Measurements from ENCODE around the gene SORBS1. TPM values are rescaled to one million over a fixed set of nuclear protein-coding genes. Genes with fewer than 3 reads are reported as not detected.

Gene SORBS1
- total and polyA plus RNA-seq, 2 donors (not counting 3 experiments of a cell fraction or from before 2014, with no cell fraction given): 2.0 to 7.9 TPM

DNA sequence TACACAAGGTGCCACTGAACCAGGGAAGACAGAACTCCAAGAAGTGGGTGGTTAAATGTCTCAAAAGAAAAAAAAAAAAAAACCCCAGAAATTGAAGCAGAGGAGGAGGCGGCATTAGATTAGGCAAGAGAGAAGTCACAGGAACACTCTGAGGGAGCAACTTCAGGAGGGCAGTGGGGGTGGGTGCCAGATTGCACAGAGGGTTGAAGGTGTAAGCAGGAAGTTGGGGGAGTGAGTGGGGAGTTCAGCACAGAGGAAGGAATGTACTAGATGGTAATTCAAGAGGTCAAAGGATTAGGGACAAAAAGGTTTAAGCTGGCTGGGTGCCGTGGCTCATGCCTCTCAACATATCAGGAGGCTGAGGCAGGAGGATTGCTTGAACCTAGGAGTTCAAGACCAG is 160.4 kb downstream of the SORBS1 start:
- Histone ChIP-seq H3K4me3 (replicated peaks in 1 of 3; ENCODE audit: insufficient read depth in 1 of 3, low read depth in 1 of 3, low read length in 3 of 3) (no peak overlapping the region), H3K36me3 (ENCODE audit: control insufficient read depth in 2 of 2, extremely low read depth in 1 of 2, insufficient read depth in 2 of 2, low read length in 2 of 2) (no peaks in the 10 kb centered on the region), H3K9me3 (replicated peaks; ENCODE audit: control insufficient read depth, insufficient read depth, low read length) (no peaks in the 10 kb centered on the region), H3K9me1 (replicated peaks; ENCODE audit: control insufficient read depth, extremely low read depth, insufficient read depth, low read length) (no peaks in the 10 kb centered on the region), H3K27me3 (ENCODE audit: control insufficient read depth in 2 of 2, insufficient read depth in 2 of 2, low read length in 2 of 2) (no peaks in the 10 kb centered on the region), H3K4me2 (ENCODE audit: insufficient read depth, low read length) (no peak overlapping the region), H2AFZ (ENCODE audit: low read depth, low read length) (no peak overlapping the region), H4K20me1 (replicated peaks; ENCODE audit: control insufficient read depth, extremely low read depth, insufficient read depth, low read length) (no peaks in the 10 kb centered on the region), H3K27ac (ENCODE audit: insufficient read depth, low read depth, low read length) (no peak overlapping the region), H3K79me2 (ENCODE audit: control insufficient read depth, insufficient read depth, low read length) (no peaks in the 10 kb centered on the region), H3K9ac (replicated peaks; ENCODE audit: extremely low read depth, insufficient read depth, low read length) (no peak overlapping the region), H3K4me1 (ENCODE audit: control insufficient read depth, extremely low read depth, insufficient read depth, low read length) (no peaks in the 10 kb centered on the region)
- FAIRE-seq: no peak
- dilution Hi-C loops (cut with MboI; ENCODE audit: extremely low pct_ligation_motif_present, low sequenced_read_pairs): loop anchor here (25.0 kb wide), 1 partner anchor 187 kb away; no protein-coding TSS in a partner anchor
- intact Hi-C loops (cut with micrococcal nuclease): no loop called here
- TF ChIP-seq FOS (IDR thresholded peaks at IDR 0.05; ENCODE audit: borderline replicate concordance, insufficient read depth, low read length) (no peak), POLR2A (IDR thresholded peaks at IDR 0.05; ENCODE audit: low read depth, low read length) (no peak), GATA2 (IDR thresholded peaks at IDR 0.05; ENCODE audit: insufficient read depth, insufficient read length, low read depth, low read length) (no peak), EZH2 (IDR thresholded peaks at IDR 0.05; ENCODE audit: borderline replicate concordance, low read depth, low read length, severe bottlenecking) (no peak), JUN (IDR thresholded peaks at IDR 0.05; ENCODE audit: borderline replicate concordance, insufficient read depth, insufficient read length, low read depth) (no peak), POLR2AphosphoS5 (IDR thresholded peaks at IDR 0.05; ENCODE audit: insufficient read depth, low read depth, low read length) (no peak)
- ChIA-PET CTCF (interaction anchor here (1.0 to 1.2 kb wide), 2 partner anchors 13 to 27 kb away, joined by 3 read pairs; no protein-coding TSS in a partner anchor), POLR2A (no interaction called here)
- no peak for DNase-seq (ENCODE audit: low read depth, low spot score)
- BruUV-seq (replicated peaks): no TSS peak

DNA sequence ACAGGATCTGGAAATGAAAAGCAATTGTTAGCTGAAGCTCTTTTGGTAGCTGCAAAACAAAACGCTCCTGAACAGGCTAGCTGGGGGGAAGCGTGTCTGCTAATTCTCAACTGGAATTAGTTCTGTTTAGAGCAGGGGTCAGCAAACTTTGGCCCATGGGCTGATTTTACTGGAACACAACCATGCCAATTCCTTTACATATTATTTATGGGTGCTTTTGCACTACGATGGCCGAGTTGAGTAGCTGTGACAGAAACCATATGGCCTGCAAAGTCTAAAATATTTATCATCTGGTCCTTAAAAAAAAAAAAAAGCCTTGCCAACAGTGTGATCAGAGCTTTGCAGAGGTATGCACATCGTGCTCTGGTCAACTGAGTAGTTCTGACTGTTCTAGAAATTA is 162.0 kb downstream of the SORBS1 start:
- CTCF ChIA-PET: interaction anchor here (0.9 to 1.3 kb wide), 4 partner anchors 10 to 36 kb away, joined by 3 to 5 read pairs (median 4); no protein-coding TSS in a partner anchor
- Histone ChIP-seq H3K27me3 (ENCODE audit: control insufficient read depth in 2 of 2, insufficient read depth in 2 of 2, low read length in 2 of 2) (no peaks in the 10 kb centered on the region), H3K4me2 (ENCODE audit: insufficient read depth, low read length) (no peak overlapping the region), H2AFZ (ENCODE audit: low read depth, low read length) (no peak overlapping the region), H3K79me2 (ENCODE audit: control insufficient read depth, insufficient read depth, low read length) (no peaks in the 10 kb centered on the region), H3K36me3 (ENCODE audit: control insufficient read depth in 2 of 2, extremely low read depth in 1 of 2, insufficient read depth in 2 of 2, low read length in 2 of 2) (no peaks in the 10 kb centered on the region), H4K20me1 (replicated peaks; ENCODE audit: control insufficient read depth, extremely low read depth, insufficient read depth, low read length) (no peaks in the 10 kb centered on the region), H3K9ac (replicated peaks; ENCODE audit: extremely low read depth, insufficient read depth, low read length) (no peak overlapping the region), H3K9me3 (replicated peaks; ENCODE audit: control insufficient read depth, insufficient read depth, low read length) (no peaks in the 10 kb centered on the region), H3K27ac (ENCODE audit: insufficient read depth, low read depth, low read length) (no peak overlapping the region), H3K4me3 (replicated peaks in 1 of 3; ENCODE audit: insufficient read depth in 1 of 3, low read depth in 1 of 3, low read length in 3 of 3) (no peak overlapping the region), H3K9me1 (replicated peaks; ENCODE audit: control insufficient read depth, extremely low read depth, insufficient read depth, low read length) (no peaks in the 10 kb centered on the region), H3K4me1 (ENCODE audit: control insufficient read depth, extremely low read depth, insufficient read depth, low read length) (peaks cover 4% of the 10 kb centered on the region)
- TF ChIP-seq POLR2A (IDR thresholded peaks at IDR 0.05; ENCODE audit: low read depth, low read length) (no peak), POLR2AphosphoS5 (IDR thresholded peaks at IDR 0.05; ENCODE audit: insufficient read depth, low read depth, low read length) (no peak), FOS (IDR thresholded peaks at IDR 0.05; ENCODE audit: borderline replicate concordance, insufficient read depth, low read length) (no peak), MYC (IDR thresholded peaks at IDR 0.05; ENCODE audit: low read depth, low read length) (no peak), JUN (IDR thresholded peaks at IDR 0.05; ENCODE audit: borderline replicate concordance, insufficient read depth, insufficient read length, low read depth) (no peak), GATA2 (IDR thresholded peaks at IDR 0.05; ENCODE audit: insufficient read depth, insufficient read length, low read depth, low read length) (no peak), EZH2 (IDR thresholded peaks at IDR 0.05; ENCODE audit: borderline replicate concordance, low read depth, low read length, severe bottlenecking) (no peak)
- TF ChIP-seq, protein P1, sequence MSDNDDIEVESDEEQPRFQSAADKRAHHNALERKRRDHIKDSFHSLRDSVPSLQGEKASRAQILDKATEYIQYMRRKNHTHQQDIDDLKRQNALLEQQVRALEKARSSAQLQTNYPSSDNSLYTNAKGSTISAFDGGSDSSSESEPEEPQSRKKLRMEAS (IDR thresholded peaks at IDR 0.05; ENCODE audit: insufficient read depth, insufficient read length): no peak
- TF ChIP-seq, protein P2, sequence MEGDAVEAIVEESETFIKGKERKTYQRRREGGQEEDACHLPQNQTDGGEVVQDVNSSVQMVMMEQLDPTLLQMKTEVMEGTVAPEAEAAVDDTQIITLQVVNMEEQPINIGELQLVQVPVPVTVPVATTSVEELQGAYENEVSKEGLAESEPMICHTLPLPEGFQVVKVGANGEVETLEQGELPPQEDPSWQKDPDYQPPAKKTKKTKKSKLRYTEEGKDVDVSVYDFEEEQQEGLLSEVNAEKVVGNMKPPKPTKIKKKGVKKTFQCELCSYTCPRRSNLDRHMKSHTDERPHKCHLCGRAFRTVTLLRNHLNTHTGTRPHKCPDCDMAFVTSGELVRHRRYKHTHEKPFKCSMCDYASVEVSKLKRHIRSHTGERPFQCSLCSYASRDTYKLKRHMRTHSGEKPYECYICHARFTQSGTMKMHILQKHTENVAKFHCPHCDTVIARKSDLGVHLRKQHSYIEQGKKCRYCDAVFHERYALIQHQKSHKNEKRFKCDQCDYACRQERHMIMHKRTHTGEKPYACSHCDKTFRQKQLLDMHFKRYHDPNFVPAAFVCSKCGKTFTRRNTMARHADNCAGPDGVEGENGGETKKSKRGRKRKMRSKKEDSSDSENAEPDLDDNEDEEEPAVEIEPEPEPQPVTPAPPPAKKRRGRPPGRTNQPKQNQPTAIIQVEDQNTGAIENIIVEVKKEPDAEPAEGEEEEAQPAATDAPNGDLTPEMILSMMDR (IDR thresholded peaks at IDR 0.05; ENCODE audit: extremely low read depth in 1 of 2, insufficient read depth in 1 of 2, low read depth in 1 of 2, low read length in 2 of 2): no peak
- FAIRE-seq: no peak
- no peak for DNase-seq (ENCODE audit: low read depth, low spot score)
- dilution Hi-C loops (cut with MboI; ENCODE audit: extremely low pct_ligation_motif_present, low sequenced_read_pairs) (no loop called here), intact Hi-C loops (cut with micrococcal nuclease) (no loop called here)
- POLR2A ChIA-PET: no interaction called here
- BruUV-seq (replicated peaks): no TSS peak

Data from endothelial cell of umbilical vein (primary cell).